Transverse colon (tissue), 4 donors: ENCODE data around the gene IMMP1L. TPM values are rescaled to one million over a fixed set of nuclear protein-coding genes. Genes with fewer than 3 reads are reported as not detected.

Experiments used
- DNase-seq: peaks from one replicate; pipeline ENCODE4 v3.0.0-alpha.2; 2019
- H3K27ac ChIP-seq, 4 donors: fragments of 200-600 bp; sonication (generic); 2 replicates each; pipeline ENCODE4 v1.5.1; 2016 to 2018; ENCODE audit warnings: inconsistent platforms in 4 of 4
- H3K27me3 ChIP-seq: fragments of 200-600 bp; sonication (generic); 2 replicates; pipeline ENCODE4 v1.5.1; 2017; ENCODE audit warnings: inconsistent platforms
- H3K36me3 ChIP-seq, 4 donors: fragments of 200-600 bp; sonication (generic); 2 replicates each; pipeline ENCODE4 v1.5.1; 2017 to 2019; ENCODE audit warnings: inconsistent platforms in 4 of 4
- H3K4me1 ChIP-seq, 4 donors: fragments of 200-600 bp; sonication (generic); 2 replicates each; pipeline ENCODE4 v1.5.1; 2017 to 2020; ENCODE audit warnings: inconsistent platforms in 4 of 4
- H3K4me3 ChIP-seq, 4 donors: fragments of 200-600 bp; sonication (generic); 1 replicate in 1 of 4; 2 replicates in 3 of 4; pipeline versions ENCODE4 v1.5.1 to v1.6.1; 2017 to 2019; ENCODE audit warnings: inconsistent platforms in 4 of 4
- H3K9me3 ChIP-seq, 2 donors: fragments of 200-600 bp; sonication (generic); 2 replicates each; pipeline ENCODE4 v1.5.1; 2017 to 2019; ENCODE audit warnings: inconsistent platforms in 2 of 2
- CTCF ChIP-seq, 5 experiments: fragments of 200-600 bp in 3 of 5; fragments of 450-650 bp in 2 of 5; sonication (generic) in 3 of 5; IDR thresholded peaks; 1 replicate in 2 of 5; 2 replicates in 3 of 5; pipeline ENCODE4 v1.5.1; 2016 to 2017; ENCODE audit warnings: antibody characterized with exemption in 5 of 5, inconsistent platforms in 3 of 5, mild to moderate bottlenecking in 2 of 5, moderate library complexity in 1 of 5
- EP300 ChIP-seq: sonication (generic); formaldehyde crosslinking; IDR thresholded peaks from one replicate; pipeline ENCODE4 v1.6.1; 2017; ENCODE audit warnings: antibody characterized with exemption, low read depth
- POLR2A ChIP-seq: fragments of 450-650 bp; IDR thresholded peaks from one replicate; pipeline ENCODE4 v1.6.1; 2016; ENCODE audit warnings: antibody characterized with exemption, mild to moderate bottlenecking, moderate library complexity
- POLR2AphosphoS5 ChIP-seq, 3 donors: sonication (generic); formaldehyde crosslinking; IDR thresholded peaks; one replicate each; pipeline ENCODE4 v1.6.1; 2016; ENCODE audit warnings: antibody characterized with exemption in 3 of 3
- WGBS, 2 donors: methylation state at CpG; one replicate each; pipeline ENCODE4 v1.1.5; 2018; ENCODE audit warnings: low coverage in 1 of 2; 5-methylcytosine and 5-hydroxymethylcytosine counted together
- in situ Hi-C, 4 donors: fragments of 200-750 bp; cut with MboI; loops; one replicate each; pipeline versions ENCODE4 v1.15.0 to v1.15.1; 2017; ENCODE audit warnings: low sequenced_read_pairs in 3 of 4, low pct_ligation_motif_present in 1 of 4, low pct_unique_long_range_greater_than_20kb in 1 of 4
- intact Hi-C: fragments of 100-400 bp; cut with DNase I; formaldehyde crosslinking; loops from one replicate; pipeline ENCODE4 v1.15.1; 2023; ENCODE audit warnings: low total_unique reads
- total RNA-seq, 4 donors: library from RNA; depleted of rRNA; stranded (reverse); fragments of >200 nt; gene quantifications; one replicate each; pipeline ENCODE4 v1.1.0, GENCODE V29; 2016

IMMP1L gene
- total RNA-seq, 4 donors from 2014 or later = 0.80 to 46.8 (median 13.8) TPM; not detected in 1

GRCh38 chr11:31480930-31481329 is 28.5 kb downstream of the IMMP1L start:
- in situ Hi-C loops = loop anchor here in 1 of 4 donors (25.0 kb wide), 1 partner anchor 381 kb away; no protein-coding TSS in a partner anchor
- TF ChIP-seq POLR2A (no peak), EP300 (no peak), CTCF (IDR thresholded peaks at IDR 0.05) (no peak), POLR2AphosphoS5 (IDR thresholded peaks at IDR 0.05) (no peak)
- intact Hi-C loops = no loop called here
- WGBS, 2 donors = 93 to 100% methylated on average over 3 of the region's 3 CpGs
- Histone ChIP-seq H3K27me3 (no peaks in the 10 kb centered on the region), H3K27ac (no peak overlapping the region), H3K4me1 (no peaks in the 10 kb centered on the region), H3K9me3 (no peaks in the 10 kb centered on the region), H3K4me3 (no peak overlapping the region), H3K36me3 (no peaks in the 10 kb centered on the region)
- DNase-seq = no peak

- no peaks in the 10 kb centered on the region for H3K27me3 ChIP-seq
- intact Hi-C loops (no loop called here), in situ Hi-C loops (loop anchor here in 1 of 4 donors (25.0 kb wide), 1 partner anchor 383 kb away; no protein-coding TSS in a partner anchor)
- no peaks in the 10 kb centered on the region for H3K9me3 ChIP-seq
- no peak for DNase-seq
- no peaks in the 10 kb centered on the region for H3K4me1 ChIP-seq
- H3K36me3 ChIP-seq = no peaks in the 10 kb centered on the region
- TF ChIP-seq POLR2A (no peak), CTCF (IDR thresholded peaks at IDR 0.05) (no peak), POLR2AphosphoS5 (IDR thresholded peaks at IDR 0.05) (no peak), EP300 (no peak)
- H3K4me3 ChIP-seq = no peak overlapping the region
- WGBS, 2 donors = 90 to 94% methylated on average over 4 of the region's 4 CpGs
- H3K27ac ChIP-seq = no peak overlapping the region
These were observed 30.4 kb downstream of the IMMP1L start for GRCh38 chr11:31479066-31479465.

GRCh38 chr11:31478223-31478590 is 31.2 kb downstream of the IMMP1L start:
- intact Hi-C loops = no loop called here
- Histone ChIP-seq H3K4me1 (no peaks in the 10 kb centered on the region), H3K4me3 (no peak overlapping the region), H3K27ac (no peak overlapping the region), H3K27me3 (no peaks in the 10 kb centered on the region), H3K9me3 (no peaks in the 10 kb centered on the region), H3K36me3 (no peaks in the 10 kb centered on the region)
- in situ Hi-C loops = loop anchor here in 1 of 4 donors (25.0 kb wide), 1 partner anchor 384 kb away; no protein-coding TSS in a partner anchor
- TF ChIP-seq EP300 (no peak), CTCF (IDR thresholded peaks at IDR 0.05) (no peak), POLR2AphosphoS5 (IDR thresholded peaks at IDR 0.05) (no peak), POLR2A (no peak)
- WGBS, 2 donors = 88 to 89% methylated on average over 2 of the region's 2 CpGs
- DNase-seq = no peak

GRCh38 chr11:31477528-31478222 is 31.7 kb downstream of the IMMP1L start:
- Histone ChIP-seq H3K4me1 (no peaks in the 10 kb centered on the region), H3K9me3 (no peaks in the 10 kb centered on the region), H3K27ac (no peak overlapping the region), H3K27me3 (no peaks in the 10 kb centered on the region), H3K36me3 (no peaks in the 10 kb centered on the region), H3K4me3 (no peak overlapping the region)
- no peak for TF ChIP-seq POLR2A
- TF ChIP-seq CTCF (IDR thresholded peaks at IDR 0.05) = no peak
- TF ChIP-seq EP300 = no peak
- no peak for TF ChIP-seq POLR2AphosphoS5 (IDR thresholded peaks at IDR 0.05)
- in situ Hi-C loops (loop anchor here in 1 of 4 donors (25.0 kb wide), 1 partner anchor 385 kb away; no protein-coding TSS in a partner anchor), intact Hi-C loops (no loop called here)
- WGBS, 2 donors = 91 to 98% methylated on average over 5 to 6 of the region's 6 CpGs
- no peak for DNase-seq
